HG02588 (cell line): Measurements from ENCODE around the gene MAP1LC3B2.

Experiments used
- ATAC-seq: cut with Tn5 transposase; IDR thresholded peaks from one replicate; pipeline ENCODE4 v1.9.1; 2021; ENCODE audit warnings: mild to moderate bottlenecking, moderate library complexity; ENCODE audit not compliant: unreplicated experiment

Gene MAP1LC3B2

GRCh38 chr12:116610971-116611541, 51.9 kb downstream of the MAP1LC3B2 start:
- no peak for ATAC-seq

- ATAC-seq, result no peak
Measured at GRCh38 chr12:116612436-116612835, 53.3 kb downstream of the MAP1LC3B2 start.

- no peak for ATAC-seq
Measured at GRCh38 chr12:116613256-116613655, 54.1 kb downstream of the MAP1LC3B2 start.

- ATAC-seq, result no peak
Measured at GRCh38 chr12:116614194-116614915, 55.2 kb downstream of the MAP1LC3B2 start.

- ATAC-seq, result no peak
Measured at GRCh38 chr12:116615141-116615861, 56.1 kb downstream of the MAP1LC3B2 start.

DNA sequence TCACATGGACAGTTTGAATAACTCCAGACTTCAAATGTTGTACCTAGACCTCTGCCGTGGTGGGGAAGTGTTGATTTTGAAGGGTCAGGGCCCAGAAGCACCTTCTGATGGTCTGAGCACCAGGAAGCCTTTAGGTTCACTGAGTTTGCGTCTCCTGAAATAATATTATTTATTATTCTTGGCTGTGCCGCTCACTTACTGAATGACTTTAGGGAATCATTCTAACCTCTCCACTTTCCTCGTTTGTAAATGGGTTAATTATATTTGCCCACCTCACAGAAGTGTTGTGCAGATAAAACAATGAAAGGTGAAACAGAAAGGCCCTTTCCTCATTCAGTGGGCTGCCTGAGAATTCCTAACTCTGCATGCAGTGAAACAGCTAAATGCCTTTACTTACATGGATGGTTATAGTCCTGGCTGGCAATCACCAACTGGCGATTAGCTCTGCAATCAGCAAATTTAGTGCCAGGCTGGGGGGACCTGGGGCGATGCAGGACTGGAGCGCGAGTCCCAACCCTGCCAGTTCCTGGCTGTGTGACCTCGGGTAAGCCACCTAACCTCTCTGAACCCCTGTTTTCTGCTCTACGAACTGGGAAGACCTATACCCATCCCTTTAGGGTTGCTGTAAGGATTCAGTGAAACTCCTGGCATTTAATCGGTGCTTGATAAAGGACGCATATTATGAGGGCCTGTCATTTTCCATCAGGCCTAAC, 57.5 kb downstream of the MAP1LC3B2 start:
- no peak for ATAC-seq

DNA sequence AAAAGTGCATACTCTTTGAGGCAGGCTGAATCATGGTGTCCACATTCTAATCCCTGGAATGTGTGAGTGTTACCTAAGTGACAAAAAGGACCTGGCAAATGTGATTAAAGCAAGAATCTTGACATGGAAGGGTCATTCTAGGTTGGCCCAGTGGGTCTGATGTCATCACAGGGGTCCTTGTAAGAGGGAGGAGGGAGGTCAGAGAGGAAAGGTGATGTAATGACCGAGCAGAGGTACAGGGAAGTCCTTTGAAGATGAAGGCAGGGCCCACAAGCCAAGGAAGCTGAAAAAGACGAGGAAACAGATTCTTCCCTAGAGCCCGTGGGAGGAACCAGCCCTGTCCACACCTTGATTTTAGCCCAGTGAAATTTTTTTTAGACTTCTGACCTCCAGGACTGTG, 60.1 kb downstream of the MAP1LC3B2 start:
- no peak for ATAC-seq

- ATAC-seq, result no peak
Measured at GRCh38 chr12:116620124-116620491, 60.9 kb downstream of the MAP1LC3B2 start.

DNA sequence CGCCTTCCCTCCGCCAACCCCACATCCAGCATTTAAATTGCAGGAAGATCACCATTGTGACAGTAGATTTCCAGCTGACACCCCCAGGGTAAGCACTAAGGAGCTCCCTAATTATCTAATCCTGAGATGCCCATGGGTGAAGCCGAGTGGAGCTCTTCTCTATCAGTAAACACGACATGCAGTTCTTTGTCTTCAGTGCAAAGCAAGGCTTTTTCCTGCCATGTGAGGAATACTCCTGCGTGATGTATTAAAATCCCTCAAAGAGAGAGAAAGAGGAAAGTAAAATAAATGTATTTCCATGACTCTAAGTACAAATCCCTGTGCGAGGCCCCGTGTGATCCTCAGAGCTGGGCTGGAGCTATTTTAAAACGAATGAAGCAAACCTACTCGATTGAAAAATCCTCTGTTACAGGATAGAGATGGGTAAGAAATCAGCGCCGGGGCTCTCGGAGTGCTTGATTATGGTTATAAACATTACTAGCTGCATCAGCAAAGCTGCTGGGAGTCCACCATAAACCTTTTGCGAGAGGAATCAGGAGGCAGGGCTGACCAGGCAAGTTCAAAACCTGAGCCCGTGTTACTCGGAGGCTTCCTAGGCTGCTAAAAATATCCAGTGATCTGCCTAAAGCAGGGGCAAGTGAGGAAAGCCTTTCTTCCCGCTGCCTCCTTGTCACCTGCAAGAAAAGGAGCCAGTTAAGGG, 61.5 kb downstream of the MAP1LC3B2 start:
- ATAC-seq, result no peak

DNA sequence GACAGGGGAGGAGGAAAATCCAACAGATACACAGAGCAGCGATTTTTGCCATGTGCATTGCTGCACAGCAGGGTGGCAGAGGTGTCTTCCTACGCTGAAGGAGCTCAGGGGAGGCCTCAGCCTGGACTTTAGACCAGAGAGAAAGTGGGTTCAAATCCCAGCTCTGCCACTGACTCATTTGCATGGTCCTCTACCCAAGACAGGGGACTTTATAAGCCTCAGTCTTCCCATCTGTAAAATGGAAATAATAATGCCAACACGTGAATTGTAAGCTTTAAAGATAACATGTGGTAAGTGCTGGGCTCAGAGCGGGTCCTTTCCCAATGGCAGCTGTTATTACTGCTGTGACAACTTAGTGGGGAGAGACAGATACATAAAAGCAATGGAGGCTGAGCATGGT, 62.0 kb downstream of the MAP1LC3B2 start:
- no peak for ATAC-seq

DNA sequence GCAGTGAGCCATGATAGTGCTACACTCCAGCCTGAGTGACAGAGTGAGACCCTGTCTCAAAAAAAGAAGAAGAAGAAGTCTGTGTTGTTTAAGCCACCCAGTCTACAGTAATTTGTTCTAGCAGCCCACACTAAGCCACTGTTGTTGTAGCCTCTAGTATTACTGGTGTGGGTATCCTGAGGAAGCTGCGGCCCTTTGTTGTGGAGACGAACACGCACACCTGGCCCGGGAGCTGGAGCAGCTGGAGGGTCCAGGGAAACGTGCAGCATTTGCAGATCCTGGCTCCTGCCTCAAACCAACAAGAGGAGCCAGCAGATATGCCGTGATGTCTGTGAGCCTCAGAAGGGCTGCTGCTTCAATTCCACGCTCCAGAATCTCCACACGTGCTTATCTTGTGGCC, 65.3 kb downstream of the MAP1LC3B2 start:
- ATAC-seq, result no peak

GRCh38 chr12:116626153-116626552, 67.0 kb downstream of the MAP1LC3B2 start:
- no peak for ATAC-seq
